EH (cell line): Measurements from ENCODE around the gene PRMT7.

Source experiments
- DNase-seq: peaks from one replicate; pipeline ENCODE4 v3.0.0-alpha.2; 2015; ENCODE audit warnings: low read depth

The PRMT7 gene

DNA sequence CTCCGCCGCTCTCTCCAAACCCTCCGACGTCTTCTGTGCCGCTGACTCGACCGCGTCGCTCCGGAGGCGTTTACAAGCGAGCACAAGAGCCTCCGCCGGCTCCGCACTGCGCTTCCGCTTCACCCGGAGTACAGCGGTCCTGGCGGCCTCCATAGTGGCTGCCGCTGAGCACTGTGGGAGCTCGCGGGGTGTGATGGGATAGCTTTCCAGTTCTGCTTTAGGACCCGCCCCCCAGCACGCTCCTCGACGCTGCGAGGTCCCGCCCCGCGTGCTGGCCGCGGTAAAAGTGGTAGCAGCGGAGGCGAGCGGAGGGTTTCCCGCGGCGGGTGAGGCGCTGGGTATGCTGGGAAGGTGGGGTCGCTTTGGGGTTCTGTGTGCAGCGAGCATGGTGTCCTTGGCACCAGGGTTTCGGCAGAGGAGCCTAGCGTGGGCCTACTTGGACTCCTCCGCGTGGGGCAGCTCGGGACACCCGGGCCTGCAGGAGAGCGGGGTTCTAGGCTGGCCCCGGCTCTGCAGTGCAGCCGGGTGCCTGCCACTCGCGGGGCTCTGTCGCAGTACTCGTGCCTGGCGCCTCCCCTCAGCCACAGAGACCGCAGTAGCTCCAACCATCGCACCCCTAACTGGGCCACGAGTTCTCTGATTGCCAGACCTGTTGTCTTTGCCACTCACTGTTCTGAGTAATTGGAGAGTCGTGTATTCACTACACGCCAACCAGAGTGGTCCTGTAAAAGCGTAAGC is at the start of gene PRMT7, which contains the start of gene SLC7A6OS:
PRMT7 (plus strand) TSS at position 246 of the 738 bp plus-strand sequence. CDS start 4,961 bp downstream, outside the sequence.
SLC7A6OS (minus strand) TSS at position 173 of the 738 bp plus-strand sequence; CDS start at position 153, 20 bp downstream.
- peak; percentile 91 for DNase-seq

GRCh38 chr16:68263559-68264127 is 47.2 kb upstream of the PRMT7 start:
- DNase-seq = no peak

DNA sequence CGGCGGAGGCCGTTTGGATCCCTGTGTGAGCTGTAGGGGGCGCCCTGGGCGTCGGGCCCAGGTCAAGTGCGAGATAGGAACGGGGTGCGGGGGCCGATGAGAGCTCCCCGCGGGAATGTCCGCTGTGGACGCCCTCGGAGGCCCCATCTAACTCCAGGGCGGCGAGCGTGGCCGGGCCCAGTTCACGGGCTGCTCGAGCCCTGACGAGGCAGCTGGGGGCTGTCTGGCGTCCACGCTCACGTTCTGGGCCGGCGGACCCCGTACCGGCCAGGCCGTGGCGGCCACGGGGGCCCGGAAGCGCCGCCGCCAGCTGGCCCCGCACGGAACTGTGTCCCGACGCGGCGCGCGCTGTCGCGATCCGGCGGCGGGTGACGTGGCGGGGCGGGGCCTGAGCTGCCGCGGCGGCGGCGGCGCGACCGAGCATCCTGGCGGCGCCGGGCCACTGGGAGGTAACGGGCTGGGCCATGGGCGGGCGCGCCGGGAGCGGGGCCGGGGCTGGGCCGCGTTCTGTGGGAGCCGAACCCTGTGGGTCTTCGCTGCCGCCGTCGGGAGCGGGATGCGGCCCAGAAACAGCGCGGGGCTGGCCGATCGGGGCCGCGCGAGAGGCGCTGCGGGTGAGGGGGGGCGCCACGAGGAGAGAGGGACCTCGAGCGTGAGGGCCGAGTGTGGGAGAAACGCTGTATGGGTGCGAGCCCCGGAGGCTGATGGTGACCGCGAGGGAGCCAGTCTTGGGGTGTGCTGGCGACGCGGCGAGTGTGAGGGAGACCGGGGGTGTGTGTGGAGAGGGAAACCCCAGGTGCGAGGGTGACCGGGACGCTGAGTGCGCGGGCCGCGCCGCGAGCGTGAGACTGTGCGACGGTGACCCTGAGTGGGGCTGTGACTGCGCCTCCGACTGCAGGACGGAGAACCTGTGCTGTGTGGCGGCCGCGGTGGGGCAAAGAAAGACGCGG is 46.4 kb upstream of the PRMT7 start, which contains the start of gene SLC7A6:
SLC7A6 (plus strand) TSS at position 399 of the 950 bp plus-strand sequence. CDS start 10,201 bp downstream, outside the sequence.
- DNase-seq = peak; percentile 81

GRCh38 chr16:68265078-68265920 is 45.5 kb upstream of the PRMT7 start:
- DNase-seq = peak; percentile 95

GRCh38 chr16:68267612-68268405 is 43.0 kb upstream of the PRMT7 start:
- peak; percentile 18 for DNase-seq

DNA sequence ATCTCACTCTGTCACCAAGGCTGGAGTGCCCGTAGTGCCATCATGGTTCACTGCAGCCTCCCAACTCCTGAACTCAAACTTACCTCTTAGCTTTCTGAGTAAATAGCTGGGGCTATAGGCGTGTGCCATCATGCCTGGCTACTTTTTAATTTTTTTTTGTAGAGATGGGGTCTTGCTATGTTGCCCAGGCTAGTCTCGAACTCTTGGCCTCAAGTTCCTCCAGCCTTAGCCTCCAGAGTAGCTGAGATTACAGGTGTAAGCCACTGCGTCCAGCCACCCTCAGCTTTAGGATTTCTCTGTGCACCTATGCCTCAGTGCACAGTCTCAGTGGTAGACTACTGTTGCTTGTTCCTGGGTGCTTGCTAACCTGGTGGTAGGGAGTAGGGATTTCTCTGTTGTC is 41.0 kb upstream of the PRMT7 start:
- DNase-seq = no peak

DNA sequence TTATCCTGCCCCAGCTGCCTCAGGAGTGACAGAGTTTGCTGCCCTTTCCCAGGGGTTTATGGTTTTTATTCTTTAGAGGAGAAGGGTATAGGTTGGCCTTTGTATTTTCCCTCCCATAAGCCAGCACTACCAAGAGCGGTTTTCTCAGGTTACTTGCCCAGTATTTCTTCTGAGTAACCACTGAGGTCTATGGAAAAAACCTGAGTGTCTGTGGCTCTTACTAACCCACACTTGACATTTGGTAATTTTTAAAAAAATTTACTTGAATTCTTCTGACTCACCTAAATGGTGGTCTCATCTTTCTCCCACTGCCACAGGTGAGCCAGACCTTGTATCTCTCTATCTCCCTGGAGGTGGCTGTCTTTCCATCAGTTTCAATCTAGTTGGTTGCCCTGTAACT is 40.5 kb upstream of the PRMT7 start:
- no peak for DNase-seq

GRCh38 chr16:68272507-68273209 is 38.2 kb upstream of the PRMT7 start:
- no peak for DNase-seq

DNA sequence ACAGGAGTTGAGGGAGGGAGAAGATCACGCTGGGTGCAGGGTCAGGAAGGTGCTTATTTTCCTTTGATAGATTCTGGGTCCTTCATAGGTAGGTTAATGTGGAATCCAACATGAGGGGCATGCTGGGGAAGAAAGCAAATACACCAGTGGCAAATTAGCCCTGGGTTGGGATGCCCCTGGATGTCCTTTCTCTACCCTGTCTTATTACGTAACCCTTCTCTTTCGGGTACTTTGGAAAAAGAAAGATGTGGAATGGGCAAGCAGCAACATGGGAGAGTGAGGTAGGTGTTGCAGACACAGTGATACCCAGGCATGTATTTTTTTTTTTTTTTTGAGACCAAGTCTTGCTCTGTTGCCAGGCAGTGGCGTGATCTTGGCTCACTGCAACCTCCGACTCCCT is 37.4 kb upstream of the PRMT7 start:
- DNase-seq = no peak

- no peak for DNase-seq
These were observed 36.9 kb upstream of the PRMT7 start for GRCh38 chr16:68273896-68274295.

GRCh38 chr16:68274441-68274840 is 36.4 kb upstream of the PRMT7 start:
- no peak for DNase-seq

DNA sequence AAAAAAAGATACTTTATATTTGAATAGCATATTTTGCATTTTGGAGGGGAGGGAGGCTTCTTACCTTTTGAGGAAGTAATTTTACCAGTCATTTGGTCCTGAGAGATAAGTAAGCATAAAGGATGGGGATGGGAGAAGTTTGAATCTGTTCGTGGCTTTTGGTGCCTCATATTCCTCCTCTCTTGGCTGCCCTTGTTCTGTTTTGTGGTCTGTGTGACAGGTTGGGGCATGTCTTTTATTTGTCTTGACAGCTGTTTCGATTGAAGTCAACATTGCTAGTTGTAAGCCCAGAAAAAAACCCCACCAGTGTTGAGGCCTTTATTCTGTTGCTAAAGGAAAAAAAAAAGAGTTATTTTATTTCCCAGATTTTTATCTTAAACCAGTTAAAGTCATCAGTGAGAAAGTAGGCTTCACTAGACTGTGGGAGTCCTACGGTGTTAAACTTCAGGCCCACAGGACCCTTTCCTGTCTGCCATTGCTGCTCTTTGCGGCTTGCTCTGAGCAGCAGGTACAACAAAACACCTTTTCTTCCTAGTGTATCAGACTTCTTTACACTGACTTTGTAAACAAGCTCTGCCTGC is 35.1 kb upstream of the PRMT7 start:
- no peak for DNase-seq

DNA sequence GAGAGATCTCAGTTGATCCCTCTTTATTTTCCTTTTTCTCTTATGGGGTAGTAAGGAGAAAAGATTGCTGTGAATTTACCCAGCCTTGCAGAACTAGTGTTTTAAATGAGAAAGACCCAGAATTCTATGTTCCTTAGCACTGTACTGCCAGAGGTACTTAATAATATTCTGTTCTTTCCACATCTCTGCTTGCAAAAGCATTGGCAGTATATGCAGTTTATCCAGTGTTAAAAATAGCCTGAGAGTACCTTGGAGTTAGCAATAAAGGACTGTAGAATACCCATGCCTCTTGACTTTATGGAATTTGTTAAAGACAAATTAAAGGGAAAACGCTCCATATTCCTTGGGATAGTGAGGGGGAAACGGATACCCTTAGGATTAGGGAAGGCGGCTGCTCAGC is 34.6 kb upstream of the PRMT7 start:
- DNase-seq = no peak

- DNase-seq = no peak
These were observed 30.9 kb upstream of the PRMT7 start for GRCh38 chr16:68279726-68280558.

GRCh38 chr16:68281368-68282063 is 29.3 kb upstream of the PRMT7 start:
- no peak for DNase-seq

GRCh38 chr16:68282064-68282452 is 28.8 kb upstream of the PRMT7 start:
- no peak for DNase-seq

DNA sequence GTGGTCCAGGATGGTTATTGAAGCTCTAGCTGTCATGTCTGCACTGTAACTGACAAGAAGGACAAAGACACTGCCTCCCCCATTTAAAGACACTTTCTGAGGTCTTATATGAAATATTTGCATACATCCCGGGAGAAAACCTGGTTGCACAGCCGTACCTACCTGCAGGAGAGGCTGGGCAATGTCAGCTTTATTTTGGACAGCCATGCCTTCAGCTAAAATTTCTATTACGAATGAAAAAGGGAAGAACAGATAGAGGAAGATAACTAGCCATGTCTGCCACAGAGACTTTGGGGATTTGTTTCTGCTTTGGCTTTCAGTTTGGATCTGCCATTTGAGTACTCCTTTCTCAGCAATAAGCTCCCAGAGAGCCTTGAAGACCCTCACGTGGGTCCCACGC is 27.5 kb upstream of the PRMT7 start:
- DNase-seq = no peak
